GM23338 (cell line): ENCODE data around the gene SH3BP2. TPM values are rescaled to one million over a fixed set of nuclear protein-coding genes. Genes with fewer than 3 reads are reported as not detected.

ENCODE experiments used
- ATAC-seq: fragments of 200-7000 bp; cut with Tn5 transposase; 3 replicates; pipeline ENCODE4 v1.9.1; 2020
- DNase-seq: peaks from one replicate; pipeline ENCODE4 v3.0.0-alpha.2; 2015; ENCODE audit warnings: low spot score
- H2AFZ ChIP-seq: fragments of 200-600 bp; sonication (generic); 2 replicates; pipeline ENCODE4 v1.8.0; 2016; ENCODE audit warnings: antibody characterized with exemption, mild to moderate bottlenecking, moderate library complexity
- H3F3A ChIP-seq: fragments of 200-600 bp; sonication (generic); replicated peaks from 2 replicates; pipeline ENCODE4 v1.8.0; 2017; ENCODE audit warnings: antibody characterized with exemption, mixed run types, low read depth
- H3K27ac ChIP-seq: fragments of 200-600 bp; sonication (generic); 2 replicates; pipeline ENCODE4 v1.6.1; 2016; ENCODE audit warnings: low read depth
- H3K27me3 ChIP-seq: fragments of 200-600 bp; sonication (generic); 2 replicates; pipeline ENCODE4 v1.8.0; 2016; ENCODE audit warnings: mild to moderate bottlenecking, mixed run types, moderate library complexity; ENCODE audit not compliant: insufficient read depth
- H3K36me3 ChIP-seq: fragments of 200-600 bp; sonication (generic); 2 replicates; pipeline ENCODE4 v1.8.0; 2016; ENCODE audit warnings: mild to moderate bottlenecking; ENCODE audit not compliant: insufficient read depth
- H3K4me1 ChIP-seq: fragments of 200-600 bp; sonication (generic); 2 replicates; pipeline ENCODE4 v1.8.0; 2016; ENCODE audit warnings: mild to moderate bottlenecking, moderate library complexity; ENCODE audit not compliant: insufficient read depth
- H3K4me2 ChIP-seq: fragments of 200-600 bp; sonication (generic); 2 replicates; pipeline ENCODE4 v1.7.1; 2017; ENCODE audit warnings: mixed run types
- H3K4me3 ChIP-seq: fragments of 200-600 bp; sonication (generic); 2 replicates; pipeline ENCODE4 v1.6.1; 2016; ENCODE audit warnings: mixed run types
- H3K79me2 ChIP-seq: fragments of 200-600 bp; sonication (generic); replicated peaks from 2 replicates; pipeline ENCODE4 v1.8.0; 2017; ENCODE audit warnings: mild to moderate bottlenecking; ENCODE audit not compliant: insufficient read depth
- H3K9me2 ChIP-seq: fragments of 200-600 bp; sonication (generic); 2 replicates; pipeline ENCODE4 v1.8.0; 2017; ENCODE audit not compliant: insufficient read depth
- H4K20me1 ChIP-seq: fragments of 200-600 bp; sonication (generic); replicated peaks from 2 replicates; pipeline ENCODE4 v1.8.0; 2017; ENCODE audit warnings: mild to moderate bottlenecking; ENCODE audit not compliant: insufficient read depth
- H3K27ac Mint-ChIP-seq: 2 replicates; pipeline ENCODE4 v1.8.0; 2020; ENCODE audit warnings: inconsistent platforms, mild to moderate bottlenecking, moderate library complexity, mixed read lengths
- H3K27me3 Mint-ChIP-seq: 3 replicates; pipeline ENCODE4 v1.8.0; 2022; ENCODE audit warnings: low read depth, mild to moderate bottlenecking, moderate library complexity, mixed read lengths, inconsistent platforms; ENCODE audit not compliant: insufficient read depth, poor library complexity
- H3K36me3 Mint-ChIP-seq: 3 replicates; pipeline ENCODE4 v1.8.0; 2021; ENCODE audit warnings: low read depth, mild to moderate bottlenecking, inconsistent platforms, moderate library complexity, mixed read lengths
- H3K4me1 Mint-ChIP-seq: 3 replicates; pipeline ENCODE4 v1.8.0; 2020; ENCODE audit warnings: mild to moderate bottlenecking, inconsistent platforms, mixed read lengths
- H3K4me3 Mint-ChIP-seq: 3 replicates; pipeline ENCODE4 v1.8.0; 2021; ENCODE audit warnings: moderate library complexity, mild to moderate bottlenecking, inconsistent platforms, mixed read lengths
- H3K9me3 Mint-ChIP-seq: 3 replicates; pipeline ENCODE4 v1.8.0; 2020; ENCODE audit warnings: moderate library complexity, mild to moderate bottlenecking, inconsistent platforms, mixed read lengths
- CREB1 ChIP-seq: fragments of 250-450 bp; sonication (Bioruptor Pico); IDR thresholded peaks from 2 replicates; pipeline ENCODE4 v1.5.0; 2020; ENCODE audit warnings: low read depth, mild to moderate bottlenecking, moderate library complexity
- EZH2phosphoT487 ChIP-seq: fragments of 200-600 bp; sonication (generic); IDR thresholded peaks from one replicate; pipeline ENCODE4 v1.8.1; 2018; ENCODE audit warnings: antibody characterized with exemption; ENCODE audit not compliant: unreplicated experiment
- STAT1 ChIP-seq: IDR thresholded peaks from one replicate; pipeline ENCODE4 v1.6.1; 2016; ENCODE audit warnings: antibody characterized with exemption; ENCODE audit not compliant: unreplicated experiment
- ZNF114 ChIP-seq: fragments of 250-450 bp; sonication (Bioruptor Pico); IDR thresholded peaks from 2 replicates; pipeline ENCODE4 v1.5.0; 2020; ENCODE audit warnings: mild to moderate bottlenecking, moderate library complexity
- polyA plus RNA-seq: library from polyadenylated mRNA; unstranded; fragments of >200 nt; fragmentation: Nextera tagmentation; extraction: Ambion mirVana; gene quantifications from 2 replicates; pipeline ENCODE4 v1.2.1, GENCODE V29; 2016
- total RNA-seq: library from RNA; depleted of rRNA; stranded (reverse); fragments of >200 nt; shearing (Covaris generic); gene quantifications from 2 replicates; pipeline ENCODE4 v1.2.3, GENCODE V29; 2014
- TF ChIP-seq, protein P1 (sequence below), 2 experiments: fragments of 200-600 bp in 1 of 2; sonication (generic) in 1 of 2; conservative IDR thresholded peaks; 2 replicates each; pipeline versions ENCODE4 v1.5.1 to v1.6.1; 2016 to 2017; ENCODE audit warnings: antibody characterized with exemption in 2 of 2, low read depth in 2 of 2, mild to moderate bottlenecking in 2 of 2, moderate library complexity in 1 of 2
- TF ChIP-seq, protein P2 (sequence below): IDR thresholded peaks from one replicate; pipeline ENCODE4 v1.6.1; 2018; ENCODE audit warnings: antibody characterized with exemption; ENCODE audit not compliant: unreplicated experiment

The SH3BP2 gene
- total and polyA plus RNA-seq, 2 experiments from 2014 or later = 15.2 to 43.9 TPM

DNA sequence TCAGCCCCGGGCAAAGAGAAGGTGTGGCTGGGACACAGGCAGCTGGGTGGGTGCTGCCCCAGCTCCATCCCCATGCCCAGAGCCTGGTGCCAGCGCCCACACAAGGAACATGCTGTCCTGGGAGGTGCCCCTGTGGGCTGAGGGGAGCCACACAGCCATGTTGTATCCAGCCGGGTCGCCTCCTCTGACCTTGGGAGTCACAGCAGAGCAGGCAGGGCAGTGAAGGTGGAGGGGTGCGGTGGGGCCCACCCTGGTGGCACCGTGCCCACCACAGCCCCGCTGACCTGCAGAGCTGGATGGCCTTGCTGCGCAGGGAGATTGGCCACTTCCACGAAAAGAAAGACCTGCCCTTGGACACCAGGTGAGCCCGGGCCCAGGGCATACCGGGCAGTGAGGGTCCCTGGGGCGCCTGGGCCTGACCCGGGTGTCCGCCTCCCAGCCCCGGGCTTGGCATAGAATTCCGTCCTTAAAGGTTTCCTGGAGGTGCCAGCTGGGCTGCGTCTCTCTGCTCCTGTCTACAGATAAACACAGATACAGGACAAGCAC is 32.0 kb downstream of the SH3BP2 start:
- H3K36me3 ChIP-seq = no peaks in the 10 kb centered on the region
- H3K27me3 Mint-ChIP-seq = peaks cover 3% of the 10 kb centered on the region
- no peaks in the 10 kb centered on the region for H3K27me3 ChIP-seq
- no peak overlapping the region for H3K27ac Mint-ChIP-seq
- H3K79me2 ChIP-seq = no peaks in the 10 kb centered on the region; the same call in 1 of the 2 replicates
- H3K4me1 Mint-ChIP-seq = peaks cover 4% of the 10 kb centered on the region
- no peak for DNase-seq
- H3K4me1 ChIP-seq = no peaks in the 10 kb centered on the region
- H2AFZ ChIP-seq = no peak overlapping the region
- TF ChIP-seq ZNF114 (CRISPR knock-in tag) (no peak), STAT1 (no peak), EZH2phosphoT487 (no peak)
- TF ChIP-seq, protein P1, sequence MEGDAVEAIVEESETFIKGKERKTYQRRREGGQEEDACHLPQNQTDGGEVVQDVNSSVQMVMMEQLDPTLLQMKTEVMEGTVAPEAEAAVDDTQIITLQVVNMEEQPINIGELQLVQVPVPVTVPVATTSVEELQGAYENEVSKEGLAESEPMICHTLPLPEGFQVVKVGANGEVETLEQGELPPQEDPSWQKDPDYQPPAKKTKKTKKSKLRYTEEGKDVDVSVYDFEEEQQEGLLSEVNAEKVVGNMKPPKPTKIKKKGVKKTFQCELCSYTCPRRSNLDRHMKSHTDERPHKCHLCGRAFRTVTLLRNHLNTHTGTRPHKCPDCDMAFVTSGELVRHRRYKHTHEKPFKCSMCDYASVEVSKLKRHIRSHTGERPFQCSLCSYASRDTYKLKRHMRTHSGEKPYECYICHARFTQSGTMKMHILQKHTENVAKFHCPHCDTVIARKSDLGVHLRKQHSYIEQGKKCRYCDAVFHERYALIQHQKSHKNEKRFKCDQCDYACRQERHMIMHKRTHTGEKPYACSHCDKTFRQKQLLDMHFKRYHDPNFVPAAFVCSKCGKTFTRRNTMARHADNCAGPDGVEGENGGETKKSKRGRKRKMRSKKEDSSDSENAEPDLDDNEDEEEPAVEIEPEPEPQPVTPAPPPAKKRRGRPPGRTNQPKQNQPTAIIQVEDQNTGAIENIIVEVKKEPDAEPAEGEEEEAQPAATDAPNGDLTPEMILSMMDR (conservative IDR thresholded peaks at IDR 0.05; ENCODE audit: low read depth in 2 of 2) = no peak
- TF ChIP-seq, protein P2, sequence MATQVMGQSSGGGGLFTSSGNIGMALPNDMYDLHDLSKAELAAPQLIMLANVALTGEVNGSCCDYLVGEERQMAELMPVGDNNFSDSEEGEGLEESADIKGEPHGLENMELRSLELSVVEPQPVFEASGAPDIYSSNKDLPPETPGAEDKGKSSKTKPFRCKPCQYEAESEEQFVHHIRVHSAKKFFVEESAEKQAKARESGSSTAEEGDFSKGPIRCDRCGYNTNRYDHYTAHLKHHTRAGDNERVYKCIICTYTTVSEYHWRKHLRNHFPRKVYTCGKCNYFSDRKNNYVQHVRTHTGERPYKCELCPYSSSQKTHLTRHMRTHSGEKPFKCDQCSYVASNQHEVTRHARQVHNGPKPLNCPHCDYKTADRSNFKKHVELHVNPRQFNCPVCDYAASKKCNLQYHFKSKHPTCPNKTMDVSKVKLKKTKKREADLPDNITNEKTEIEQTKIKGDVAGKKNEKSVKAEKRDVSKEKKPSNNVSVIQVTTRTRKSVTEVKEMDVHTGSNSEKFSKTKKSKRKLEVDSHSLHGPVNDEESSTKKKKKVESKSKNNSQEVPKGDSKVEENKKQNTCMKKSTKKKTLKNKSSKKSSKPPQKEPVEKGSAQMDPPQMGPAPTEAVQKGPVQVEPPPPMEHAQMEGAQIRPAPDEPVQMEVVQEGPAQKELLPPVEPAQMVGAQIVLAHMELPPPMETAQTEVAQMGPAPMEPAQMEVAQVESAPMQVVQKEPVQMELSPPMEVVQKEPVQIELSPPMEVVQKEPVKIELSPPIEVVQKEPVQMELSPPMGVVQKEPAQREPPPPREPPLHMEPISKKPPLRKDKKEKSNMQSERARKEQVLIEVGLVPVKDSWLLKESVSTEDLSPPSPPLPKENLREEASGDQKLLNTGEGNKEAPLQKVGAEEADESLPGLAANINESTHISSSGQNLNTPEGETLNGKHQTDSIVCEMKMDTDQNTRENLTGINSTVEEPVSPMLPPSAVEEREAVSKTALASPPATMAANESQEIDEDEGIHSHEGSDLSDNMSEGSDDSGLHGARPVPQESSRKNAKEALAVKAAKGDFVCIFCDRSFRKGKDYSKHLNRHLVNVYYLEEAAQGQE = no peak
- no peaks in the 10 kb centered on the region for H4K20me1 ChIP-seq
- no peak for ATAC-seq
- no peak overlapping the region for H3K4me3 ChIP-seq
- H3K4me3 Mint-ChIP-seq = no peak overlapping the region
- 0 out of 2 replicates have a peak, but pooled peaks cover 7% of the 10 kb centered on the region for H3F3A ChIP-seq
- H3K36me3 Mint-ChIP-seq = peaks cover 37% of the 10 kb centered on the region
- no peak overlapping the region for H3K4me2 ChIP-seq
- no peaks in the 10 kb centered on the region for H3K9me2 ChIP-seq
- H3K9me3 Mint-ChIP-seq = peaks cover 3% of the 10 kb centered on the region; the same call in 2 of the 3 replicates
- H3K27ac ChIP-seq = no peak overlapping the region

- peaks cover 37% of the 10 kb centered on the region for H3K36me3 Mint-ChIP-seq
- H3K9me3 Mint-ChIP-seq = peaks cover 3% of the 10 kb centered on the region; the same call in 2 of the 3 replicates
- no peak overlapping the region for H3K4me3 Mint-ChIP-seq
- peaks cover 2% of the 10 kb centered on the region for H3K27me3 Mint-ChIP-seq
- peak; percentile 34; the same call in 1 of the 3 replicates for ATAC-seq
- TF ChIP-seq ZNF114 (CRISPR knock-in tag) (no peak), CREB1 (CRISPR knock-in tag) (no peak)
- H3K27ac ChIP-seq = no peak overlapping the region
- H4K20me1 ChIP-seq = no peaks in the 10 kb centered on the region
- H3K4me1 ChIP-seq = no peaks in the 10 kb centered on the region
- no peaks in the 10 kb centered on the region for H3K9me2 ChIP-seq
- no peak overlapping the region for H2AFZ ChIP-seq
- DNase-seq = no peak
- H3K4me2 ChIP-seq = no peak overlapping the region
- no peaks in the 10 kb centered on the region for H3K4me1 Mint-ChIP-seq
- H3K4me3 ChIP-seq = no peak overlapping the region
- no peak overlapping the region for H3K27ac Mint-ChIP-seq
- H3F3A ChIP-seq = 0 out of 2 replicates have a peak, but pooled peaks cover 7% of the 10 kb centered on the region
- no peaks in the 10 kb centered on the region for H3K27me3 ChIP-seq
- H3K36me3 ChIP-seq = no peaks in the 10 kb centered on the region
- H3K79me2 ChIP-seq = no peaks in the 10 kb centered on the region; the same call in 1 of the 2 replicates
Observed at GRCh38 chr4:2825740-2826139, 32.9 kb downstream of the SH3BP2 start.
